ENCODE measurements around the gene IKZF2.

The IKZF2 gene

GRCh38 chr2:213069531-213069930 is 81.9 kb downstream of the IKZF2 start:
- Histone ChIP-seq H3K27ac (ENCODE audit: low read depth, low read length, severe bottlenecking) (no peak overlapping the region), H3K9me3 (ENCODE audit: control insufficient read depth, low read length) (no peaks in the 10 kb centered on the region), H3K36me3 (ENCODE audit: control insufficient read depth, insufficient read depth, low read length) (no peaks in the 10 kb centered on the region), H3K4me1 (ENCODE audit: control insufficient read depth, insufficient read depth, low read length, poor library complexity, severe bottlenecking) (no peaks in the 10 kb centered on the region), H3K4me3 (ENCODE audit: extremely low read depth, insufficient read depth, low read length, poor library complexity, severe bottlenecking) (no peak overlapping the region)
- WGBS, 2 experiments (ENCODE audit: insufficient coverage in 2 of 2): 78% methylated on average over 1 of the region's 1 CpG; no CpG with 5 or more reads in 1 of the 2 experiments

- Histone ChIP-seq H3K27ac (ENCODE audit: low read depth, low read length, severe bottlenecking) (no peak overlapping the region), H3K4me1 (ENCODE audit: control insufficient read depth, insufficient read depth, low read length, poor library complexity, severe bottlenecking) (no peaks in the 10 kb centered on the region), H3K4me3 (ENCODE audit: extremely low read depth, insufficient read depth, low read length, poor library complexity, severe bottlenecking) (no peak overlapping the region), H3K9me3 (ENCODE audit: control insufficient read depth, low read length) (no peaks in the 10 kb centered on the region), H3K36me3 (ENCODE audit: control insufficient read depth, insufficient read depth, low read length) (no peaks in the 10 kb centered on the region)
- 100% methylated on average over 1 of the region's 2 CpGs; no CpG with 5 or more reads in 1 of the 2 experiments for WGBS, 2 experiments (ENCODE audit: insufficient coverage in 2 of 2)
These were observed 82.6 kb downstream of the IKZF2 start for GRCh38 chr2:213068676-213069359.

DNA sequence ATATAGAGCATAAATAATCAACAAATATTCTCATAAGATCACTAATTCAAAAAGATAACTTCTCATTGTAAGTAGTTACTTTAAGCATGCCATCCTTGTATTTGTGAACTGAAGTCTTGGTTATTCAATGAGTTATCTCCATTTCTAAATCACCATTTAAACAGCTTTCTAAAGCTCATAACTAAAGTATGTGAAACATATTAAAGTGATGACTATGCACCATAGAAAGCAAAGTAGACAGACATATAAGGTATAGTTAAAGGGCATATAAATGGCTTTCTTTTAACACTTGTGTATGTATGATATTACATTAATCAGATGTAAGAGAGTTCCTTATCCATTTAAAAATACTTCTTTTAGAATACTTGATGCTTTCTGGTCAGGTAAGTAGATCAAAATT is 83.5 kb downstream of the IKZF2 start:
- H3K4me3 ChIP-seq (ENCODE audit: extremely low read depth, insufficient read depth, low read length, poor library complexity, severe bottlenecking): no peak overlapping the region
- no peaks in the 10 kb centered on the region for H3K4me1 ChIP-seq (ENCODE audit: control insufficient read depth, insufficient read depth, low read length, poor library complexity, severe bottlenecking)
- no peaks in the 10 kb centered on the region for H3K36me3 ChIP-seq (ENCODE audit: control insufficient read depth, insufficient read depth, low read length)
- H3K9me3 ChIP-seq (ENCODE audit: control insufficient read depth, low read length): no peaks in the 10 kb centered on the region
- H3K27ac ChIP-seq (ENCODE audit: low read depth, low read length, severe bottlenecking): no peak overlapping the region

- no peak overlapping the region for H3K27ac ChIP-seq (ENCODE audit: low read depth, low read length, severe bottlenecking)
- H3K9me3 ChIP-seq (ENCODE audit: control insufficient read depth, low read length): no peaks in the 10 kb centered on the region
- no peaks in the 10 kb centered on the region for H3K4me1 ChIP-seq (ENCODE audit: control insufficient read depth, insufficient read depth, low read length, poor library complexity, severe bottlenecking)
- H3K4me3 ChIP-seq (ENCODE audit: extremely low read depth, insufficient read depth, low read length, poor library complexity, severe bottlenecking): no peak overlapping the region
- WGBS, 2 experiments (ENCODE audit: insufficient coverage in 2 of 2): 75 to 80% methylated on average over 1 of the region's 1 CpG
- no peaks in the 10 kb centered on the region for H3K36me3 ChIP-seq (ENCODE audit: control insufficient read depth, insufficient read depth, low read length)
These were observed 85.0 kb downstream of the IKZF2 start for GRCh38 chr2:213066443-213066743.

DNA sequence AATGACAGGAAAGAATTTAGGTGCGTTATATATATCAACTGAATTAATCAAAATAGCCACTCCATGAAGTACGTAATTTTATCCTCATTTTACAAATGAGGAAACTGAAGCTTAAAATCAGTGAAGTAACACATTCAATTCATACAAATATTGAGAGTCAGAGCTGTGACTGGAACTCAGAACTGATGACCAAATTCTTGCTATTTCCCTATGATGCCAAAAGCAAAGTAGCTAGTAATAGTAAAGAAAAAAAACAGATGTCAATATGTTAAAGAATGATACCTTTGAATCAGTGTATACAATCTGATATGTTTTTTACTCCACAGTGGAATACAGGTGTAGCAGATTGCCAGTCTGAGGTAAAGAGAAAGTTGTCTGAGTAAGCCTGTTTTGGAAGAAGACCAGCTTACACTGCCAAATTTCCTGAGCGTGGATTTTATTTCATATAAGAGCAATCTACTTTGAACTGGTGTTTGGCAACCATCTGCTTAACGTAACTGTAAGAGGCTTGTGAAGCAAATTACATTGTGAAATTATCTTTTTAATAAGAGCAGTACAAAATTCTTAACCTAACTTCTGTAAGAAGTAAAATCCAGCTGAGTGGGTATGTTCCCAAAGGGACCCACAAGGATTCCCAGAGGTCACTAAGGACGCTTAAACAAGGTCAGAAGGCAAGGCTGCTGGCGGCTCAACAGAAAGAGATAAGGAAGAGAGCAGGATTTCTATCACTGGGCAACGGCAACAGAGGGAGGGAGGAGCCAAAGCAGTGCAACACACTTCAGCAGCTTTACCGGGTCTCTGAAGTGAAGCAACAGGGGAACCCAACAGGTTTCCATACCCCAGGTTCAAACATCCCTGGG is 85.6 kb downstream of the IKZF2 start:
- no peaks in the 10 kb centered on the region for H3K4me1 ChIP-seq (ENCODE audit: control insufficient read depth, insufficient read depth, low read length, poor library complexity, severe bottlenecking)
- H3K9me3 ChIP-seq (ENCODE audit: control insufficient read depth, low read length): no peaks in the 10 kb centered on the region
- no peak overlapping the region for H3K4me3 ChIP-seq (ENCODE audit: extremely low read depth, insufficient read depth, low read length, poor library complexity, severe bottlenecking)
- no peaks in the 10 kb centered on the region for H3K36me3 ChIP-seq (ENCODE audit: control insufficient read depth, insufficient read depth, low read length)
- 25 to 50% methylated on average over 2 to 4 of the region's 8 CpGs for WGBS, 2 experiments (ENCODE audit: insufficient coverage in 2 of 2)
- no peak overlapping the region for H3K27ac ChIP-seq (ENCODE audit: low read depth, low read length, severe bottlenecking)

- Histone ChIP-seq H3K9me3 (ENCODE audit: control insufficient read depth, low read length) (no peaks in the 10 kb centered on the region), H3K36me3 (ENCODE audit: control insufficient read depth, insufficient read depth, low read length) (no peaks in the 10 kb centered on the region), H3K4me1 (ENCODE audit: control insufficient read depth, insufficient read depth, low read length, poor library complexity, severe bottlenecking) (no peaks in the 10 kb centered on the region), H3K27ac (ENCODE audit: low read depth, low read length, severe bottlenecking) (no peak overlapping the region), H3K4me3 (ENCODE audit: extremely low read depth, insufficient read depth, low read length, poor library complexity, severe bottlenecking) (no peak overlapping the region)
- 80% methylated on average over 1 of the region's 2 CpGs; no CpG with 5 or more reads in 1 of the 2 experiments for WGBS, 2 experiments (ENCODE audit: insufficient coverage in 2 of 2)
These were observed 87.3 kb downstream of the IKZF2 start for GRCh38 chr2:213064099-213064498.

DNA sequence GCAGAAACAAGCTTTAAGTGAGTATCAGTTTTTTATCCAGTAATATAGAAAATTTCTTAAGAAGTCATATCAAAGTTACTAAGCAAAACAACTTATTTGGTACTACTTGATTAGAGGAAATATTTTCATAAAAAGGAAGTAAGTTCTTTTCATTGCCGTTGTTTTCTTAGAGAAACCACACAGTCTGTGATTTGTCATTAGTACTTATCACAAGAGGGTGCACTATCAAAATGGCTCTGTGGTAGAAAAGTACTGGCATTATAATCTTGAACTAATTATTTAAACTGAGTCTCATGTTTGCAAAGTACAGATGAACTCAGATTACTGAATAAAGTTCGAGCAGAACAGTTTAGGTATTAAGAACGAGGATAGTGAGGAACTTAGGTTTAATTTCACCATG is 93.4 kb downstream of the IKZF2 start:
- H3K27ac ChIP-seq (ENCODE audit: low read depth, low read length, severe bottlenecking): no peak overlapping the region
- H3K9me3 ChIP-seq (ENCODE audit: control insufficient read depth, low read length): no peaks in the 10 kb centered on the region
- H3K4me1 ChIP-seq (ENCODE audit: control insufficient read depth, insufficient read depth, low read length, poor library complexity, severe bottlenecking): no peaks in the 10 kb centered on the region
- no peaks in the 10 kb centered on the region for H3K36me3 ChIP-seq (ENCODE audit: control insufficient read depth, insufficient read depth, low read length)
- WGBS, 2 experiments (ENCODE audit: insufficient coverage in 2 of 2): 75 to 80% methylated on average over 2 to 3 of the region's 3 CpGs
- H3K4me3 ChIP-seq (ENCODE audit: extremely low read depth, insufficient read depth, low read length, poor library complexity, severe bottlenecking): no peak overlapping the region

- Histone ChIP-seq H3K4me1 (ENCODE audit: control insufficient read depth, insufficient read depth, low read length, poor library complexity, severe bottlenecking) (no peaks in the 10 kb centered on the region), H3K9me3 (ENCODE audit: control insufficient read depth, low read length) (peaks cover 5% of the 10 kb centered on the region), H3K36me3 (ENCODE audit: control insufficient read depth, insufficient read depth, low read length) (no peaks in the 10 kb centered on the region), H3K27ac (ENCODE audit: low read depth, low read length, severe bottlenecking) (no peak overlapping the region), H3K4me3 (ENCODE audit: extremely low read depth, insufficient read depth, low read length, poor library complexity, severe bottlenecking) (no peak overlapping the region)
- WGBS, 2 experiments (ENCODE audit: insufficient coverage in 2 of 2): 71 to 100% methylated on average over 1 of the region's 1 CpG
These were observed 105.0 kb downstream of the IKZF2 start for GRCh38 chr2:213046431-213046830.

DNA sequence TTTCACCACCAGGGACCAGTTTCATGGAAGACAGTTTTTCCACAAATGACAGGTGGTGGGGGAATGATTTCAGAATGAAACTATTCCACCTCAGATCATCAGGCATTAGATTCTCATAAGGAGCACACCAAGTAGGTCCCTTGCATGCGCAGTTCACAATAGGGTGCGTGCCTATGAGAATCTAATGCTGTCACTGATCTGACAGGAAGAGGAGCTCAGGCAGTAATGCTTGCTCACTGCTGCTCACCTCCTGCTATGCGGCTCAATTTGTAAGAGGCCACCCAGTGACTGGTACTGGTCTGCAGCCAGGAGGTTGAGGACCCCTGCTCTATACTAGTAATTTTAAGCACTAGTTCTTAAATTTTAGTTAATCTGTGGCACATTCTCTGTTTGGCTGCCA is 107.8 kb downstream of the IKZF2 start:
- 86 to 96% methylated on average over 2 to 3 of the region's 3 CpGs for WGBS, 2 experiments (ENCODE audit: insufficient coverage in 2 of 2)
- H3K27ac ChIP-seq (ENCODE audit: low read depth, low read length, severe bottlenecking): no peak overlapping the region
- no peaks in the 10 kb centered on the region for H3K4me1 ChIP-seq (ENCODE audit: control insufficient read depth, insufficient read depth, low read length, poor library complexity, severe bottlenecking)

DNA sequence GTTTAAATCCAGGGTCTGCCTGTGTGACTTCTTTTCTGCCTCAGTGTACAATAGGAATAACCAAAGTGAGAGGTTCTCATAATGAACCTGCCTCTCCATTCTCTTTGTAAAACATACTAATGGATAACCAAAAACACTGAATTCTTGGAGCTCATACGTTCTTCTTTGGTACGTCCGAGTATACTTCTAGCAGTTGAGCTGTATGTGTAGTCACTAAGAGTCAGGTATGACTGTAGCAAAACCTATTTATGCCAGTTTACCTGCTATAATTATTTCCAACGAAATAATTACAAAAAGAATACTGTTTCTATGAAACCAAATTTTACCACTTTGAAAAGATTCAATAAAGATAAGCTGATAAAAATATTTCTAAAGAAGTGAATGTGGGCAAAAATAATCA is 109.2 kb downstream of the IKZF2 start:
- Histone ChIP-seq H3K27ac (ENCODE audit: low read depth, low read length, severe bottlenecking) (no peak overlapping the region), H3K4me3 (ENCODE audit: extremely low read depth, insufficient read depth, low read length, poor library complexity, severe bottlenecking) (no peak overlapping the region), H3K4me1 (ENCODE audit: control insufficient read depth, insufficient read depth, low read length, poor library complexity, severe bottlenecking) (no peaks in the 10 kb centered on the region), H3K9me3 (ENCODE audit: control insufficient read depth, low read length) (peaks cover 5% of the 10 kb centered on the region), H3K36me3 (ENCODE audit: control insufficient read depth, insufficient read depth, low read length) (no peaks in the 10 kb centered on the region)
- WGBS, 2 experiments (ENCODE audit: insufficient coverage in 2 of 2): 70% methylated on average over 2 of the region's 4 CpGs; no CpG with 5 or more reads in 1 of the 2 experiments

More for the DNA sequence above, 107.8 kb downstream of the IKZF2 start:
- Histone ChIP-seq H3K36me3 (ENCODE audit: control insufficient read depth, insufficient read depth, low read length) (no peaks in the 10 kb centered on the region), H3K4me3 (ENCODE audit: extremely low read depth, insufficient read depth, low read length, poor library complexity, severe bottlenecking) (no peak overlapping the region), H3K9me3 (ENCODE audit: control insufficient read depth, low read length) (peaks cover 5% of the 10 kb centered on the region)

DNA sequence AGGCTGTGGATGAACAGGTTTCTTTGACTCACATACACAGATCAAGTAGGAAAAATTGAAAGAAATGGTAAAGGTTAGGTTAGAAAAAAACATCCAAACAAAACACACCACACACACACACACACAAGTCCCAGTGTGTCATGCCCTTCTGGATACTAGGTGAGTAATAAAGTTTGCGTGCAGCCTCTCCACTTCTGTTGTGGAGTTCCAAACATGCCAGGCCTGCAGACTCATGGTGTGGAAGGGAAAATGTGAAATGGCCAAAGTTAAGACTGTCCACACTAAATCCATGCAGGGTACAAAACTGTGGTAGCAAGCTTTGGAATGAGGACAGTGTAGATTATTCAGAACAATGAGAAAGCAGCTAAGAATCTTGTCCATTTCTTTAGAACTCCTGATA is 114.6 kb downstream of the IKZF2 start:
- H3K27ac ChIP-seq (ENCODE audit: low read depth, low read length, severe bottlenecking): no peak overlapping the region
- no peaks in the 10 kb centered on the region for H3K36me3 ChIP-seq (ENCODE audit: control insufficient read depth, insufficient read depth, low read length)
- no peaks in the 10 kb centered on the region for H3K4me1 ChIP-seq (ENCODE audit: control insufficient read depth, insufficient read depth, low read length, poor library complexity, severe bottlenecking)
- WGBS, 2 experiments (ENCODE audit: insufficient coverage in 2 of 2): no CpG with 5 or more reads among the region's 1 CpG
- no peak overlapping the region for H3K4me3 ChIP-seq (ENCODE audit: extremely low read depth, insufficient read depth, low read length, poor library complexity, severe bottlenecking)
- H3K9me3 ChIP-seq (ENCODE audit: control insufficient read depth, low read length): no peaks in the 10 kb centered on the region
